Testis (tissue), 2 donors: ENCODE results near the gene GRIPAP1.

Experiments
- CTCF ChIP-seq, 3 experiments: fragments of 450-650 bp in 2 of 3; fragments of 200-600 bp in 1 of 3; sonication (generic) in 1 of 3; IDR thresholded peaks; one replicate each; pipeline ENCODE4 v1.5.1; 2016 to 2019; ENCODE audit warnings: antibody characterized with exemption in 3 of 3, mild to moderate bottlenecking in 2 of 3, moderate library complexity in 1 of 3
- POLR2A ChIP-seq: fragments of 450-650 bp; IDR thresholded peaks from one replicate; pipeline ENCODE4 v1.6.1; 2017; ENCODE audit warnings: antibody characterized with exemption, mild to moderate bottlenecking, moderate library complexity

- TF ChIP-seq POLR2A (no peak), CTCF (IDR thresholded peaks at IDR 0.05) (no peak)
Observed at GRCh38 chrX:49001521-49002090, 458 bp downstream of the GRIPAP1 start.
